GM21786 (cell line): ENCODE measurements around the gene FFAR1.

Experiments
- ATAC-seq: cut with Tn5 transposase; IDR thresholded peaks from one replicate; pipeline ENCODE4 v1.9.1; 2021; ENCODE audit not compliant: unreplicated experiment

FFAR1 gene

GRCh38 chr19:35347171-35347929 is at the start of gene FFAR1:
Gene FFAR1, plus strand, starts transcription at chr19:35347902. Its CDS starts 3,650 bp downstream, at chr19:35351552.
- ATAC-seq, result peak; percentile 57

- ATAC-seq, result no peak
Measured at GRCh38 chr19:35297922-35298321, 49.8 kb upstream of the FFAR1 start.

GRCh38 chr19:35298561-35298972 is 49.1 kb upstream of the FFAR1 start:
- ATAC-seq, result no peak

- no peak for ATAC-seq
Measured at GRCh38 chr19:35299523-35300338, 48.0 kb upstream of the FFAR1 start.

GRCh38 chr19:35300339-35300649 is 47.4 kb upstream of the FFAR1 start:
- no peak for ATAC-seq

- ATAC-seq, result no peak
Measured at GRCh38 chr19:35301961-35302360, 45.7 kb upstream of the FFAR1 start.

- no peak for ATAC-seq
Measured at GRCh38 chr19:35302446-35302845, 45.3 kb upstream of the FFAR1 start.

- ATAC-seq, result no peak
Measured at GRCh38 chr19:35303357-35303915, 44.3 kb upstream of the FFAR1 start.

- no peak for ATAC-seq
Measured at GRCh38 chr19:35304036-35304435, 43.7 kb upstream of the FFAR1 start.

GRCh38 chr19:35305181-35305580 is 42.5 kb upstream of the FFAR1 start:
- ATAC-seq, result no peak

- ATAC-seq, result no peak
Measured at GRCh38 chr19:35306473-35307246, 41.0 kb upstream of the FFAR1 start.

GRCh38 chr19:35307931-35308330 is 39.8 kb upstream of the FFAR1 start:
- no peak for ATAC-seq

- no peak for ATAC-seq
Measured at GRCh38 chr19:35308910-35309309, 38.8 kb upstream of the FFAR1 start.

- no peak for ATAC-seq
Measured at GRCh38 chr19:35309481-35310279, 38.0 kb upstream of the FFAR1 start.

- no peak for ATAC-seq
Measured at GRCh38 chr19:35310331-35310730, 37.4 kb upstream of the FFAR1 start.

- no peak for ATAC-seq
Measured at GRCh38 chr19:35310811-35311465, 36.8 kb upstream of the FFAR1 start.

GRCh38 chr19:35311901-35312665 is 35.6 kb upstream of the FFAR1 start:
- ATAC-seq, result no peak

GRCh38 chr19:35313587-35313986 is 34.1 kb upstream of the FFAR1 start:
- ATAC-seq, result no peak

- ATAC-seq, result no peak
Measured at GRCh38 chr19:35314031-35314430, 33.7 kb upstream of the FFAR1 start.
